Trophoblast cell (in vitro differentiated cells and primary cell): Measurements from ENCODE around the gene OR2T27.

Source experiments
- DNase-seq, 2 donors: peaks; one replicate each; pipeline ENCODE4 v3.0.0-alpha.2; 2016
- H2AFZ ChIP-seq: 2 replicates; pipeline ENCODE4 v1.6.1; 2013; ENCODE audit warnings: low read length, moderate library complexity, mild to moderate bottlenecking; ENCODE audit not compliant: insufficient read depth, poor library complexity
- H2AK5ac ChIP-seq: 2 replicates; pipeline ENCODE4 v1.6.1; 2013; ENCODE audit warnings: mild to moderate bottlenecking, low read length
- H2BK120ac ChIP-seq: 2 replicates; pipeline ENCODE4 v1.6.1; 2013; ENCODE audit warnings: low read length, mild to moderate bottlenecking, moderate library complexity; ENCODE audit not compliant: insufficient read depth, poor library complexity
- H2BK12ac ChIP-seq: 2 replicates; pipeline ENCODE4 v1.6.1; 2013; ENCODE audit warnings: mild to moderate bottlenecking, low read length, moderate library complexity
- H2BK5ac ChIP-seq: 2 replicates; pipeline ENCODE4 v1.6.1; 2013; ENCODE audit warnings: low read length, low read depth, moderate library complexity, mild to moderate bottlenecking; ENCODE audit not compliant: poor library complexity
- H3K14ac ChIP-seq: 2 replicates; pipeline ENCODE4 v1.6.1; 2013; ENCODE audit warnings: mild to moderate bottlenecking, low read length
- H3K18ac ChIP-seq: 2 replicates; pipeline ENCODE4 v1.6.1; 2013; ENCODE audit warnings: mild to moderate bottlenecking, low read length
- H3K23ac ChIP-seq: 2 replicates; pipeline ENCODE4 v1.6.1; 2013; ENCODE audit warnings: low read length
- H3K27ac ChIP-seq: 2 replicates; pipeline ENCODE4 v1.5.1; 2013; ENCODE audit warnings: low read depth, mild to moderate bottlenecking, inconsistent platforms, low read length, moderate library complexity
- H3K27me3 ChIP-seq: 2 replicates; pipeline ENCODE4 v1.6.1; 2013; ENCODE audit warnings: inconsistent platforms, mild to moderate bottlenecking, low read length, moderate library complexity; ENCODE audit not compliant: insufficient read depth
- H3K36me3 ChIP-seq, 2 experiments: 1 replicate in 1 of 2; 2 replicates in 1 of 2; pipeline ENCODE4 v1.6.1; 2013; ENCODE audit warnings: low read length in 2 of 2, mild to moderate bottlenecking in 2 of 2, moderate library complexity in 1 of 2; ENCODE audit not compliant: insufficient read depth in 2 of 2, control insufficient read depth in 1 of 2
- H3K4ac ChIP-seq: 2 replicates; pipeline ENCODE4 v1.6.1; 2013; ENCODE audit warnings: low read depth, mild to moderate bottlenecking, low read length, moderate library complexity
- H3K4me1 ChIP-seq, 2 experiments: 1 replicate in 1 of 2; 2 replicates in 1 of 2; pipeline ENCODE4 v1.6.1; 2013; ENCODE audit warnings: low read length in 2 of 2, mild to moderate bottlenecking in 2 of 2, moderate library complexity in 1 of 2; ENCODE audit not compliant: insufficient read depth in 2 of 2, control insufficient read depth in 1 of 2
- H3K4me2 ChIP-seq: 2 replicates; pipeline ENCODE4 v1.6.1; 2013; ENCODE audit warnings: inconsistent platforms, mild to moderate bottlenecking, low read length, moderate library complexity
- H3K4me3 ChIP-seq: 2 replicates; pipeline ENCODE4 v1.5.1; 2013; ENCODE audit warnings: mild to moderate bottlenecking, low read depth, low read length, inconsistent platforms
- H3K79me1 ChIP-seq: one replicate; pipeline ENCODE4 v1.6.1; 2013; ENCODE audit warnings: low read length
- H3K79me2 ChIP-seq: 2 replicates; pipeline ENCODE4 v1.6.1; 2013; ENCODE audit warnings: low read length, mild to moderate bottlenecking; ENCODE audit not compliant: control insufficient read depth, insufficient read depth, poor library complexity
- H3K9ac ChIP-seq: 2 replicates; pipeline ENCODE4 v1.6.1; 2013; ENCODE audit warnings: mild to moderate bottlenecking, low read length
- H3K9me3 ChIP-seq: 2 replicates; pipeline ENCODE4 v1.6.1; 2013; ENCODE audit warnings: low read depth, mild to moderate bottlenecking, control low read depth, inconsistent platforms, low read length; ENCODE audit not compliant: insufficient read depth
- H4K12ac ChIP-seq: 2 replicates; pipeline ENCODE4 v1.6.1; 2013; ENCODE audit warnings: low read depth, mild to moderate bottlenecking, low read length, moderate library complexity
- H4K8ac ChIP-seq: 2 replicates; pipeline ENCODE4 v1.6.1; 2013; ENCODE audit warnings: low read depth, mild to moderate bottlenecking, low read length, moderate library complexity
- H4K91ac ChIP-seq: one replicate; pipeline ENCODE4 v1.6.1; 2013; ENCODE audit warnings: low read depth, mild to moderate bottlenecking, low read length, moderate library complexity
- WGBS: extraction: QIAGEN DNeasy Blood & Tissue Kit; methylation state at CpG from one replicate; pipeline ENCODE4 v1.1.7; 2013; ENCODE audit warnings: missing lambda C conversion rate; ENCODE audit not compliant: insufficient read length, insufficient coverage; ENCODE audit errors: extremely low coverage; 5-methylcytosine and 5-hydroxymethylcytosine counted together

Gene OR2T27

DNA sequence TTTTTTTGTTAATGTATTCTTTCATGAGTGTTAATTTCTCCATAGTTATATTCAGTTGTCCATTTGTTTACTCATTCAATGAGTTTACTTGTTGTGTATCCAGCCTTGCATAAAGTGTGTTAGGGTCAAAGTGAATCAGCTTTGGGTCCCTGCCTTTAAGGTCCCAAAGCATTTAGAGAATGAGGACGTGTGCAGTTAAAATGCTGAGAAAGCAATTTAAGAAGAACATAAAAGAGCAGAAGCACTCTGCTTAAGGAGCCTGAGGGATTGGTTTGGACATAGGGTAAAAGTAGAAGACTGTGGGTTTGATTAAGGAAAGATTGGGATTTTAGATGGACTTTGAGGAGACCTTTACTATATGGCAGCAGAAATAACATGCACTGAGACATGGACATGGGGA, 43.8 kb upstream of the OR2T27 start:
- no peak overlapping the region for H2AK5ac ChIP-seq
- no peak for DNase-seq
- H3K23ac ChIP-seq: no peak overlapping the region
- H3K9me3 ChIP-seq: peaks cover 16% of the 10 kb centered on the region
- H3K79me2 ChIP-seq: no peaks in the 10 kb centered on the region
- no peak overlapping the region for H2BK120ac ChIP-seq
- H3K4me2 ChIP-seq: no peak overlapping the region
- no peak overlapping the region for H3K9ac ChIP-seq
- no peak overlapping the region for H4K91ac ChIP-seq
- H3K14ac ChIP-seq: no peak overlapping the region
- no peak overlapping the region for H2BK12ac ChIP-seq
- H3K18ac ChIP-seq: no peak overlapping the region
- H4K12ac ChIP-seq: no peak overlapping the region
- no peak overlapping the region for H2AFZ ChIP-seq
- no peaks in the 10 kb centered on the region for H3K79me1 ChIP-seq
- no peaks in the 10 kb centered on the region for H3K4me1 ChIP-seq
- no peak overlapping the region for H2BK5ac ChIP-seq
- H3K27ac ChIP-seq: no peak overlapping the region
- WGBS: no CpG with 5 or more reads among the region's 1 CpG
- H3K27me3 ChIP-seq: no peaks in the 10 kb centered on the region
- no peak overlapping the region for H4K8ac ChIP-seq
- H3K4ac ChIP-seq: no peak overlapping the region
- no peaks in the 10 kb centered on the region for H3K36me3 ChIP-seq
- H3K4me3 ChIP-seq: no peak overlapping the region

DNA sequence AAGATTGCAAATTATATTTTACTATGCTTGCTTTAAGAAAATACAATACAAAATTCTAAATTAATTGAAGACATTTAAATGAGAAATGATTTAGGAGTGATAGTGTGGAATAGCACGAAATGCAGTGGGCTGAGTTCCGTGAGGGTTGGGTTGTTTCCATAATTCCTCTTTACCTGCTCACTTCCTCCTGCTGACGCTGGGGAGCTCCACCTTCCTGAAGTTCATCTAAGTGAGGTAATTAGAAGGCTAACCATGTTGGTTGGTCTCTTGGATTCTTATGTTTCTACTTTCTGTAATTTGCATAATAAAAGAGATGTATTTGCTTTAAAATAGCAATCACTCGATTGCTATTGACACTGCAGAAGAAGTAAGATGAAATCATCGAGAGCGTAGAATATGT, 42.6 kb upstream of the OR2T27 start:
- Histone ChIP-seq H3K9me3 (peaks cover 19% of the 10 kb centered on the region), H2AFZ (no peak overlapping the region), H4K91ac (no peak overlapping the region), H3K79me1 (no peaks in the 10 kb centered on the region), H3K23ac (no peak overlapping the region), H3K9ac (no peak overlapping the region), H3K4me2 (no peak overlapping the region), H2BK5ac (no peak overlapping the region), H4K12ac (no peak overlapping the region), H3K4me1 (no peaks in the 10 kb centered on the region), H3K79me2 (no peaks in the 10 kb centered on the region), H4K8ac (no peak overlapping the region), H3K4me3 (no peak overlapping the region), H2AK5ac (no peak overlapping the region), H3K27ac (no peak overlapping the region), H3K18ac (no peak overlapping the region), H3K27me3 (no peaks in the 10 kb centered on the region), H3K4ac (no peak overlapping the region), H2BK120ac (no peak overlapping the region), H3K36me3 (no peaks in the 10 kb centered on the region), H2BK12ac (no peak overlapping the region), H3K14ac (no peak overlapping the region)
- WGBS: no CpG with 5 or more reads among the region's 6 CpGs
- no peak for DNase-seq

GRCh38 chr1:248696774-248697173, 41.4 kb upstream of the OR2T27 start:
- no peak overlapping the region for H3K4me3 ChIP-seq
- no CpG with 5 or more reads among the region's 3 CpGs for WGBS
- H2AFZ ChIP-seq: no peak overlapping the region

DNA sequence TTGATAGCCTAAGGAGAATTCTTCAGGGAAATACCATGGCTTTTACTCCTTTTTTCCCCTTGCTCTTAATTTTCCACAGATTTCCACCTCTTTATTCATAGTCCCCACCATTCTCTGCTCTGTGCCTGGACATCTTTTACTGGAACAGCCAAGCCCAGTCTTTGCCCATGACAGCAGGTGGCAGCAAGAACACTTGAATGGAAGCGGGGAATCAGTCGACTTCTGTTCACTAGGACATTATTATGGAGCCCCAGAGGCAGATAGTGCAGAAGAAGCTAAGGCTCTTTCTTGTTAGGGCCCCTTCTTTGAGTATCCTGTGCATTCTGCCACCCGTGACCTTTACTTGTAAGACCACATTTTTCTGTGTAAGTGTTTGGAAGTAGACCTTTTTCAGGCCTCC, 40.9 kb upstream of the OR2T27 start:
- WGBS: no CpG with 5 or more reads among the region's 3 CpGs
- no peak overlapping the region for H4K12ac ChIP-seq
- H2AFZ ChIP-seq: no peak overlapping the region
- no peak overlapping the region for H2AK5ac ChIP-seq
- DNase-seq: no peak
- H3K36me3 ChIP-seq: no peaks in the 10 kb centered on the region
- no peak overlapping the region for H2BK12ac ChIP-seq
- no peak overlapping the region for H3K9ac ChIP-seq
- no peak overlapping the region for H3K4ac ChIP-seq
- H3K4me2 ChIP-seq: no peak overlapping the region
- no peak overlapping the region for H3K23ac ChIP-seq
- no peak overlapping the region for H3K27ac ChIP-seq
- H3K4me3 ChIP-seq: no peak overlapping the region
- no peak overlapping the region for H2BK120ac ChIP-seq
- H3K9me3 ChIP-seq: peaks cover 31% of the 10 kb centered on the region
- H4K91ac ChIP-seq: no peak overlapping the region
- no peak overlapping the region for H3K18ac ChIP-seq
- H3K79me2 ChIP-seq: no peaks in the 10 kb centered on the region
- no peaks in the 10 kb centered on the region for H3K4me1 ChIP-seq
- no peak overlapping the region for H2BK5ac ChIP-seq
- H3K27me3 ChIP-seq: no peaks in the 10 kb centered on the region
- no peak overlapping the region for H4K8ac ChIP-seq
- H3K79me1 ChIP-seq: no peaks in the 10 kb centered on the region
- H3K14ac ChIP-seq: no peak overlapping the region

More at GRCh38 chr1:248696774-248697173, 41.4 kb upstream of the OR2T27 start:
- no peak overlapping the region for H3K18ac ChIP-seq
- H3K27ac ChIP-seq: no peak overlapping the region
- H4K12ac ChIP-seq: no peak overlapping the region
- H3K4ac ChIP-seq: no peak overlapping the region
- H4K8ac ChIP-seq: no peak overlapping the region
- no peaks in the 10 kb centered on the region for H3K36me3 ChIP-seq
- H3K79me2 ChIP-seq: no peaks in the 10 kb centered on the region
- no peaks in the 10 kb centered on the region for H3K4me1 ChIP-seq
- no peak overlapping the region for H3K14ac ChIP-seq
- no peak for DNase-seq
- H3K79me1 ChIP-seq: no peaks in the 10 kb centered on the region
- no peak overlapping the region for H3K9ac ChIP-seq
- no peaks in the 10 kb centered on the region for H3K27me3 ChIP-seq
- H4K91ac ChIP-seq: no peak overlapping the region
- no peak overlapping the region for H2BK12ac ChIP-seq
- H2BK120ac ChIP-seq: no peak overlapping the region
- no peak overlapping the region for H3K4me2 ChIP-seq
- H3K9me3 ChIP-seq: peaks cover 26% of the 10 kb centered on the region
- no peak overlapping the region for H2BK5ac ChIP-seq
- H2AK5ac ChIP-seq: no peak overlapping the region
- H3K23ac ChIP-seq: no peak overlapping the region
